Osteocyte (in vitro differentiated cells): ENCODE data around the gene RCAN2. TPM values are rescaled to one million over a fixed set of nuclear protein-coding genes. Genes with fewer than 3 reads are reported as not detected.

Experiments
- DNase-seq: peaks from one replicate; pipeline ENCODE4 v3.0.0; 2021; ENCODE audit warnings: mixed read lengths; ENCODE audit not compliant: unreplicated experiment; ENCODE audit errors: extremely low spot score
- H3K27ac Mint-ChIP-seq: one replicate; pipeline ENCODE4 v1.8.0; 2021; ENCODE audit warnings: mild to moderate bottlenecking, mixed read lengths; ENCODE audit not compliant: unreplicated experiment
- H3K27me3 Mint-ChIP-seq: one replicate; pipeline ENCODE4 v1.8.0; 2021; ENCODE audit warnings: mixed read lengths; ENCODE audit not compliant: unreplicated experiment
- H3K36me3 Mint-ChIP-seq: one replicate; pipeline ENCODE4 v1.8.0; 2021; ENCODE audit warnings: mixed read lengths; ENCODE audit not compliant: unreplicated experiment
- H3K4me1 Mint-ChIP-seq: one replicate; pipeline ENCODE4 v1.8.0; 2021; ENCODE audit warnings: mixed read lengths; ENCODE audit not compliant: unreplicated experiment
- H3K4me3 Mint-ChIP-seq: one replicate; pipeline ENCODE4 v1.8.0; 2021; ENCODE audit warnings: mild to moderate bottlenecking, moderate library complexity, mixed read lengths; ENCODE audit not compliant: unreplicated experiment
- H3K9me3 Mint-ChIP-seq: one replicate; pipeline ENCODE4 v1.8.0; 2021; ENCODE audit warnings: mixed read lengths; ENCODE audit not compliant: unreplicated experiment
- total RNA-seq: library from RNA; stranded (reverse); gene quantifications from 2 replicates; pipeline ENCODE4 v1.2.1, GENCODE V29; 2021
- TF ChIP-seq, protein P1 (sequence below): fragments of 200-600 bp; sonication (generic); IDR thresholded peaks from 2 replicates; pipeline ENCODE4 v1.5.0; 2021; ENCODE audit warnings: antibody characterized with exemption, mild to moderate bottlenecking, moderate library complexity

Gene RCAN2
- total RNA-seq, 1 donor from 2014 or later = 31.3 TPM

DNA sequence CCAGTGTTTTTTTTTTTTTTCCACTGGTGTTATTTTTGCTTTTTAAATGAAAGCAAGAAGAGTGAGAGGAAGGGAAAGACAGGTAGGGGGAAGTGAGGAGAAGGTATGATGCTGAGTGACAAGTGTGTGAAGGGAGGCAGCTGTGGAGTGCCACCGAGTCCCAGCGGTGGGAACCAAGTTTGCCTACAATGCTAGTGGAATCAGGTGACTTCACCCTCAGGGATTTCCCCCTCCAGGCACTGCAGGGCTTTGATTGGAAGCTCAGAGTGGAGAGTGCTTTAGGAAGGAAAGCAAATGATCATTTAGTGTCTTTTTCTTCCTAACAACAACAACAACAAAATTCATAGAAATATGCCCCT lies 200.0 kb downstream of the RCAN2 start:
- no peak overlapping the region for H3K27ac Mint-ChIP-seq
- H3K4me1 Mint-ChIP-seq = no peaks in the 10 kb centered on the region
- peaks cover 3% of the 10 kb centered on the region for H3K36me3 Mint-ChIP-seq
- TF ChIP-seq, protein P1, sequence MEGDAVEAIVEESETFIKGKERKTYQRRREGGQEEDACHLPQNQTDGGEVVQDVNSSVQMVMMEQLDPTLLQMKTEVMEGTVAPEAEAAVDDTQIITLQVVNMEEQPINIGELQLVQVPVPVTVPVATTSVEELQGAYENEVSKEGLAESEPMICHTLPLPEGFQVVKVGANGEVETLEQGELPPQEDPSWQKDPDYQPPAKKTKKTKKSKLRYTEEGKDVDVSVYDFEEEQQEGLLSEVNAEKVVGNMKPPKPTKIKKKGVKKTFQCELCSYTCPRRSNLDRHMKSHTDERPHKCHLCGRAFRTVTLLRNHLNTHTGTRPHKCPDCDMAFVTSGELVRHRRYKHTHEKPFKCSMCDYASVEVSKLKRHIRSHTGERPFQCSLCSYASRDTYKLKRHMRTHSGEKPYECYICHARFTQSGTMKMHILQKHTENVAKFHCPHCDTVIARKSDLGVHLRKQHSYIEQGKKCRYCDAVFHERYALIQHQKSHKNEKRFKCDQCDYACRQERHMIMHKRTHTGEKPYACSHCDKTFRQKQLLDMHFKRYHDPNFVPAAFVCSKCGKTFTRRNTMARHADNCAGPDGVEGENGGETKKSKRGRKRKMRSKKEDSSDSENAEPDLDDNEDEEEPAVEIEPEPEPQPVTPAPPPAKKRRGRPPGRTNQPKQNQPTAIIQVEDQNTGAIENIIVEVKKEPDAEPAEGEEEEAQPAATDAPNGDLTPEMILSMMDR = no peak
- no peaks in the 10 kb centered on the region for H3K9me3 Mint-ChIP-seq
- no peak overlapping the region for H3K4me3 Mint-ChIP-seq
- no peak for DNase-seq
- peaks cover 2% of the 10 kb centered on the region for H3K27me3 Mint-ChIP-seq

DNA sequence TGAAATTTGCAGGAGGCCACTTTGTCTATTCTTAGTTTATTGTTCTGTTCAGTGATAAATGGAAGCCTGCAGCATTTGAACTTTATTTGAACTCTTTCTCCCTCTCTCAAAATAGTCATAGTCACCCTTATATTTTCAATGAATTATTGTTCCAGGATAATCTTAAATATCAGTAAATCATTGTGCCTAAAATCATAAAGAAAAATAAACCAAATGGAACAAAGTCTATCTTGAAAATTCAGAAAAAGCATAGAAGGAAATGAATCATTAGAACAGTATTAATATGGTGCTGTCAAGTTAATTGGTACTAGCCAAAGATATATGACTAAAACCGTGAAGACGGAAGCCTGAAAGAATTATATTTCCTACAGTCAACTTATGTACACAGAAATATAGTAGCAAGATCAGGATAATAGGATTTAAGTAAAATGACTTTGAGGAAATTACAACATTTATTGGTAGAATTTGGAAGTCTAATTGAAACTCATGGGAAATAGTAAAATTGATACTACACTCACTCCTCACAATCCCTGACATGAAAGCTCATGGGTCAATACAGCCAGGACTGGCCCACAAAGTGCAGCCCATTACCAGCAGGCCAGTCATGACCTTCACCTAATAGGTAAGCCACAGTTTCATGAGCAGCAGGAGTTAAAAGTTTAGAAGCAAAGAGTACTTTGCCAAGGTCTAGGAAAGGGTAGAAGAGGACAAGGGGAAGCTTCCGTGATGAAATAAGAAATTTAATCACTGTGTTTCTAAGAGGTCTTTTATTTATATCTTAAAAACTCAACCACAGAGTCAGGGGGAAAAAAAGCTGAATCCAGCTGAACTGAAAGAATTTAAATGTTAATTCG lies 200.6 kb downstream of the RCAN2 start:
- Mint-ChIP-seq H3K27ac (no peak overlapping the region), H3K9me3 (no peaks in the 10 kb centered on the region), H3K4me1 (no peaks in the 10 kb centered on the region), H3K36me3 (peaks cover 3% of the 10 kb centered on the region), H3K27me3 (peaks cover 2% of the 10 kb centered on the region), H3K4me3 (no peak overlapping the region)
- no peak for DNase-seq
- TF ChIP-seq, protein P1 = no peak

DNA sequence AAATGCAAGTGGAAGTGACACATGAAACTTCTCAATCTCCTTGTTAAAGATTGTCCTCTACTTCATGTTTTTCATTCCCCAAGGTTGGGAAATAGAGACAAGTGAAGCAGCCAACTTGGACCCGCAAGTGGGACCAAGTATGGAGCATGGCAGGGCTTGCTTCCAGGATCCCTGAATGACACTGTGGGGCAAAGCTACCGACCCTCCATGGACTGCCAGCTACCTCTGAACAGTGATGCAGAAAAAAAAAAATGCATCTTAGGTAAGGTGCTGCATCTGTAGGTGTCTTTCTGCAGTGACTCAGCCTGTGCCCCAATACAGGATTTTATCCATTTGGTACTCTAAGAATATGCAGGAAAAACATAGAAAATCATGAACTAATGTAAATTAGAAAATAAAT lies 201.4 kb downstream of the RCAN2 start:
- no peaks in the 10 kb centered on the region for H3K9me3 Mint-ChIP-seq
- TF ChIP-seq, protein P1 = no peak
- DNase-seq = no peak
- peaks cover 3% of the 10 kb centered on the region for H3K36me3 Mint-ChIP-seq
- H3K27me3 Mint-ChIP-seq = peaks cover 2% of the 10 kb centered on the region
- no peak overlapping the region for H3K4me3 Mint-ChIP-seq
- no peaks in the 10 kb centered on the region for H3K4me1 Mint-ChIP-seq
- no peak overlapping the region for H3K27ac Mint-ChIP-seq

DNA sequence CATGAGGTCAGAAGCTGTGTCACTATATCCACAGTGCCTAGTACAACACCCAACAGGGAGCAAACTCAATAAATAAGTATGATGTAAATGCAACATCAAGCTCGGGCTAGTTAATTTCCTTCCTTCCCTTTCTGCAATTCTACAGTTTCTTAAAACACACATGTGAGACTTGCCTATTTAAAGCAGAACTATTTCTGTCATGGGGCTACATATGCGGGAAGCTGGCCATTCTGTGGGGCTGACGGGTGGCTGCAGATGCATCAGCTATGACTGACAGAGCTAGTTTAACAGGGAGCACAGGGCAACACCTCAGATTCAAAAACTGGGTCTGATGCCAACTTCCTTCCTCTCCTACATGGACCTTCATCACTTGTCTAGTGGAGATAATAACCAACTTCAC lies 202.4 kb downstream of the RCAN2 start:
- DNase-seq = no peak
- H3K9me3 Mint-ChIP-seq = no peaks in the 10 kb centered on the region
- TF ChIP-seq, protein P1 = no peak
- H3K4me3 Mint-ChIP-seq = no peak overlapping the region
- H3K27ac Mint-ChIP-seq = no peak overlapping the region
- H3K27me3 Mint-ChIP-seq = peaks cover 2% of the 10 kb centered on the region
- H3K4me1 Mint-ChIP-seq = no peaks in the 10 kb centered on the region
- peaks cover 3% of the 10 kb centered on the region for H3K36me3 Mint-ChIP-seq

DNA sequence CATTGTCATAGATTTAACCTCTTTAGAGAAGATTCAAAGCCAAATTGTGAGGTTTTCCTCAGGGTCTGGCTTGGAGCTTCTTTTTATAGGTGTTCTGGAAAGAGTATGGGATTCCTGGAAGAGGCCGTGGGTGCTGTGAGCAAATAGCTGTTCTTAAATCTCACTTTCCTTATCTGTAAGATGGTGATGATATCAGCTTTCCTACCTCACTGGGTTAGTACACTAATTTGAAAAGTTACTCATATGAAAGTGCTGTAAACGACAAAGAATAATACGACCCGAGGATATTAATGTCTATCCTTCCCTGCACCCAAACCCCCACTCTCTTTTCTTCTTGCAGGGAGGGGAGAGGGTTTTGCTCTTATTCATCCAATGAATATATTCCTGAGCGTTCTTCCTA lies 203.6 kb downstream of the RCAN2 start:
- H3K4me1 Mint-ChIP-seq = no peaks in the 10 kb centered on the region

More for the DNA sequence above, 203.6 kb downstream of the RCAN2 start:
- Mint-ChIP-seq H3K27me3 (peaks cover 2% of the 10 kb centered on the region), H3K4me3 (no peak overlapping the region), H3K27ac (no peak overlapping the region), H3K9me3 (no peaks in the 10 kb centered on the region), H3K36me3 (peaks cover 3% of the 10 kb centered on the region)
- no peak for DNase-seq
- TF ChIP-seq, protein P1 = no peak
